Endodermal cell (in vitro differentiated cells): ENCODE data around the gene SYCP1. TPM values are rescaled to one million over a fixed set of nuclear protein-coding genes. Genes with fewer than 3 reads are reported as not detected.

Source experiments
- DNase-seq: peaks from one replicate; pipeline ENCODE4 v3.0.0-alpha.2; 2017
- H3K27ac ChIP-seq: 2 replicates; pipeline ENCODE4 v1.5.1; 2013; ENCODE audit warnings: mild to moderate bottlenecking, low read depth, low read length, moderate library complexity
- H3K27me3 ChIP-seq: 2 replicates; pipeline ENCODE4 v1.6.1; 2013; ENCODE audit warnings: mild to moderate bottlenecking, low read length, moderate library complexity; ENCODE audit not compliant: insufficient read depth, control insufficient read depth, poor library complexity, severe bottlenecking
- H3K36me3 ChIP-seq: 2 replicates; pipeline ENCODE4 v1.7.0; 2013; ENCODE audit warnings: mild to moderate bottlenecking, low read length, moderate library complexity; ENCODE audit not compliant: control insufficient read depth, insufficient read depth
- H3K4me1 ChIP-seq: one replicate; pipeline ENCODE4 v1.7.0; 2013; ENCODE audit warnings: low read length; ENCODE audit not compliant: control insufficient read depth, insufficient read depth
- H3K4me3 ChIP-seq: 2 replicates; pipeline ENCODE4 v1.5.1; 2013; ENCODE audit warnings: mild to moderate bottlenecking, low read length, moderate library complexity
- H3K9ac ChIP-seq: 2 replicates; pipeline ENCODE4 v1.6.1; 2013; ENCODE audit warnings: mild to moderate bottlenecking, low read length, moderate library complexity; ENCODE audit not compliant: poor library complexity, severe bottlenecking; ENCODE audit errors: extremely low read depth
- H3K9me3 ChIP-seq: 2 replicates; pipeline ENCODE4 v1.6.1; 2013; ENCODE audit warnings: mild to moderate bottlenecking, low read length, moderate library complexity; ENCODE audit not compliant: control insufficient read depth
- H3K27ac Mint-ChIP-seq: 2 replicates; pipeline ENCODE4 v1.8.0; 2020; ENCODE audit warnings: mixed read lengths
- H3K27me3 Mint-ChIP-seq: 2 replicates; pipeline ENCODE4 v1.8.0; 2021; ENCODE audit warnings: mild to moderate bottlenecking, mixed read lengths; ENCODE audit not compliant: insufficient read depth
- H3K36me3 Mint-ChIP-seq: 2 replicates; pipeline ENCODE4 v1.8.0; 2020; ENCODE audit warnings: low read depth, mixed read lengths
- H3K4me1 Mint-ChIP-seq: 2 replicates; pipeline ENCODE4 v1.8.0; 2020; ENCODE audit warnings: mixed read lengths
- H3K4me3 Mint-ChIP-seq: 2 replicates; pipeline ENCODE4 v1.8.0; 2020; ENCODE audit warnings: mild to moderate bottlenecking, moderate library complexity, mixed read lengths
- H3K9me3 Mint-ChIP-seq: 2 replicates; pipeline ENCODE4 v1.8.0; 2020; ENCODE audit warnings: mild to moderate bottlenecking, mixed read lengths
- CTCF ChIP-seq: fragments of 200-600 bp; sonication (generic); conservative IDR thresholded peaks from 2 replicates; pipeline ENCODE4 v1.5.0; 2021; ENCODE audit warnings: antibody characterized with exemption, mild to moderate bottlenecking
- WGBS, 2 experiments: methylation state at CpG; one replicate each; pipeline versions ENCODE4 v1.1.5 to v1.1.7; 2013; ENCODE audit warnings: missing lambda C conversion rate in 2 of 2, mixed read lengths in 1 of 2; ENCODE audit not compliant: insufficient coverage in 1 of 2, insufficient read length in 1 of 2; 5-methylcytosine and 5-hydroxymethylcytosine counted together
- total RNA-seq, 2 donors: library from RNA; stranded (reverse); fragmentation: NEBNext Ultra II Directional in 1 of 2; extraction: Animal tissue kit (Norgen Biotek cat#: 25700) in 1 of 2; gene quantifications; 2 replicates in 1 of 2; 3 replicates in 1 of 2; pipeline ENCODE4 v1.2.1, GENCODE V29; 2021

SYCP1 gene
- total RNA-seq, 2 donors from 2014 or later: not detected

GRCh38 chr1:114927401-114927800, 72.7 kb downstream of the SYCP1 start:
- no peaks in the 10 kb centered on the region for H3K4me1 ChIP-seq
- no peaks in the 10 kb centered on the region for H3K4me1 Mint-ChIP-seq

GRCh38 chr1:114956570-114956969, 101.9 kb downstream of the SYCP1 start:
- 92% methylated on average over 1 of the region's 1 CpG; no CpG with 5 or more reads in 1 of the 2 experiments for WGBS, 2 experiments
- DNase-seq: peak; percentile 86
- no peaks in the 10 kb centered on the region for H3K27me3 Mint-ChIP-seq
- H3K27ac Mint-ChIP-seq: peak overlapping the region; percentile 65
- Histone ChIP-seq H3K27ac (no peak overlapping the region), H3K4me1 (peaks cover 4% of the 10 kb centered on the region), H3K36me3 (no peaks in the 10 kb centered on the region), H3K27me3 (no peaks in the 10 kb centered on the region), H3K9me3 (peaks cover 6% of the 10 kb centered on the region), H3K4me3 (no peak overlapping the region), H3K9ac (no peak overlapping the region)
- H3K9me3 Mint-ChIP-seq: peaks cover 14% of the 10 kb centered on the region
- H3K4me3 Mint-ChIP-seq: no peak overlapping the region
- H3K36me3 Mint-ChIP-seq: no peaks in the 10 kb centered on the region
- peak; percentile 88 for TF ChIP-seq CTCF
- H3K4me1 Mint-ChIP-seq: peaks cover 24% of the 10 kb centered on the region

More at GRCh38 chr1:114927401-114927800, 72.7 kb downstream of the SYCP1 start:
- Mint-ChIP-seq H3K4me3 (no peak overlapping the region), H3K27me3 (peaks cover 16% of the 10 kb centered on the region), H3K36me3 (no peaks in the 10 kb centered on the region), H3K9me3 (peaks cover 12% of the 10 kb centered on the region), H3K27ac (no peak overlapping the region)
- Histone ChIP-seq H3K4me3 (no peak overlapping the region), H3K27me3 (peaks cover 26% of the 10 kb centered on the region), H3K9me3 (peaks cover 14% of the 10 kb centered on the region), H3K27ac (no peak overlapping the region), H3K9ac (no peak overlapping the region), H3K36me3 (no peaks in the 10 kb centered on the region)
- no peak for TF ChIP-seq CTCF
- WGBS, 2 experiments: 94 to 100% methylated on average over 1 of the region's 1 CpG
- no peak for DNase-seq

GRCh38 chr1:114959423-114959822, 104.8 kb downstream of the SYCP1 start:
- H3K9me3 ChIP-seq: no peaks in the 10 kb centered on the region
- no peak overlapping the region for H3K27ac Mint-ChIP-seq
- H3K4me1 ChIP-seq: peaks cover 4% of the 10 kb centered on the region
- H3K27me3 ChIP-seq: no peaks in the 10 kb centered on the region
- H3K27ac ChIP-seq: no peak overlapping the region
- no peak overlapping the region for H3K4me3 ChIP-seq
- peaks cover 5% of the 10 kb centered on the region for H3K27me3 Mint-ChIP-seq
- no peak overlapping the region for H3K9ac ChIP-seq
- peaks cover 27% of the 10 kb centered on the region for H3K9me3 Mint-ChIP-seq
- H3K4me3 Mint-ChIP-seq: no peak overlapping the region
- no peaks in the 10 kb centered on the region for H3K36me3 ChIP-seq
- peaks cover 24% of the 10 kb centered on the region for H3K4me1 Mint-ChIP-seq
- no peak for DNase-seq
- no peak for TF ChIP-seq CTCF
- no peaks in the 10 kb centered on the region for H3K36me3 Mint-ChIP-seq
